Pons (tissue), 1 donor: ENCODE results near the gene TMEM221.

Source experiments
- DNase-seq: peaks from one replicate; pipeline ENCODE4 v3.0.0-alpha.2; 2016; ENCODE audit warnings: low spot score

TMEM221 gene

GRCh38 chr19:17441241-17442021 lies 7.0 kb downstream of the TMEM221 start:
- no peak for DNase-seq

DNA sequence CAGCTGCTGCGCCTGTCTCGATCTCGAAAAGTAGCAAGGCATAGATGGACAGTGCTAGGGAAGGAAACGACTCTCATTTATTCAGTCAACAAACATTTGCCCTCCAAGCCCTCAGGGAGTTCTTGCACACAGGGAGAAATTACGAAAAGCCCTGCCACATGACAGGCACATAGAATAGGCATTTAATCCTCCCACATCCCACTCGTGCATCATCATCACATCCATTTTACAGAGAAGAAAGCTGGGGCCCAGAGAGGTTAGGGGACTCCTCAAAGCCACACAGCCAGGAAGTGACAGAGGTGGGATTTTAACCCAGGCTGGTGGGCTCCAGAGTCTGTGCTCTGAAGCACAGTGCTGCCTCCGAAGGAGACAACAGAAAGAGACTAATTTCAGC lies 11.6 kb downstream of the TMEM221 start:
- DNase-seq, result no peak

GRCh38 chr19:17436094-17436873 lies 12.2 kb downstream of the TMEM221 start:
- DNase-seq, result no peak

- DNase-seq, result no peak
Observed at GRCh38 chr19:17435218-17435617, 13.2 kb downstream of the TMEM221 start.

DNA sequence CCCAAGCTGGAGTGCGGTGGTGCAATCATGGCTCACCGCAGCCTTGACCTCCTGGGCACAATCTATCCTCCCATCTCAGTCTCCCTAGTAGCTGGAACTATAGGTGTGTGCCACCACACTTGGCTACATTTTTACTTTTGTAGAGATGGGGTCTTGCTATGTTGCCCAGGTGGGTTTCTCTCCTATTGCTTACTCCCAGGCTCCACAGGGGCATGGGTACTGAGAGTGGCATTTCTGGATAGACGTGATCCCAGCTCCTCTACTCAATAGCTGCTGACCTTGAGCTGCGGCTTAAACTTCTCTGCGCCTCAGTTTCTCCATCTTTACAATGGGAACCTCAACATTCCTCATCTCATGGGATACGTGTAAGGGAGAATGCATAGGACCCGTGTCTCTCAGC lies 17.1 kb downstream of the TMEM221 start:
- DNase-seq, result no peak

- DNase-seq, result no peak
Observed at GRCh38 chr19:17429641-17430113, 18.8 kb downstream of the TMEM221 start.

DNA sequence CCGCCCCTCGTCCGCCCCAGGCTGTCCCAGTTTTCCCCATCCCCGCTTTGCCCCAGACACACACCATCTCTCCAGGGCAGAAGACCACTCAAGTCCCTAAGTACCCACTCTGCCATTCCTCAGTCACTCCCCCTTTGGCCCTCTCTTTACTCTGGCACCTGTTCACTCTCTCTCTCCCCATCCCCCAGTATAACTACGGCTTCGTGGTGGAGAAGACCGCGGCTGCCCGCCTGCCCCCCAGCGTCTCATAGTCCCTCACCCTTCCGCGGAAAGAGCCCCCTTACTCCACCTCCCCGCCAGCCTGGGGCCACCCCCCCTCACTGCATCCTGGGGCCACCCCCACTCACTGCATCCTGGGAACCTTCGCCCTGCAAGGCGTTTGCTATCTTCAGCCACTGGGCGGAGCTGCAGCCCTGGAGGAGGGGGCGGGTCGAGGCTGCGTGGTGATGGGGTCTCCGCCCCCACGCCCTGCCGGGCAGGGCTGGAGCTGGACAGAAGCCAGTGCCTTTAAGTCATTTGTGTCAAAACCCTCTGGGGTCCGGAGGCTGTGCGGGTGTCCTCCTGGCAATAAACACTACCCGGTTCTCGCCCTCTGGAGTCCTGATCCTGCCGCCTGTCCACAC lies 23.6 kb downstream of the TMEM221 start:
- no peak for DNase-seq

DNA sequence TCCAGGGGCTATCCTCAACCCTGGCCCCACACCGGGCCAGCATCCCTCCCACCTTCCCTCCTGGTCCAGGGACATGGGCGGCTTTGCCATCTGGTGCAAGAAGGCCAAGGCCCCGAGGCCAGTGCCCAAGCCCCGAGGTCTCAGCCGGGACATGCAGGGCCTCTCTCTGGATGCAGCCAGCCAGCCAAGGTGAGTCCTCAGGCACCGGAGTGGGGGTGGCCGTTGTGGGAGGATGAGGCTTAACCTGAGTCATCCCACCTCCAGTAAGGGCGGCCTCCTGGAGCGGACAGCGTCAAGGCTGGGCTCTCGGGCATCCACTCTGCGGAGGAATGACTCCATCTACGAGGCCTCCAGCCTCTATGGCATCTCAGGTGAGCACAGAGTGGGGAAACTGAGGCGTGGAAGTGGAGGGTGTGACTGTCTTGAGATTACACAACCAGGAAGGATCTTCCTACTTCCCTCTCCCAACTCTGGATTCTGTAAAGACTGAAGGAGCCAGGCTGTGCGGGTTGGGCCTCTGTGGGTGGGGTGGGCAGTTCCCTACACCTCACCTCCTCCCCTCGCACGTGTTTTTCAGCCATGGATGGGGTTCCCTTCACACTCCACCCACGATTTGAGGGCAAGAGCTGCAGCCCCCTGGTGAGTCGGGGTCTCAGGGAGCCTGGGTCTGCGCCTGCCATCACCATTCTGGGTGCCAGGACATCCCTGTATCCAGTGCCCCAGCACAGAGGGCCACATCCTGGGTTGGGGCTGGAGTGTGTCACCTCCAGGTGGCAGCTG lies 24.8 kb downstream of the TMEM221 start:
- DNase-seq, result no peak

GRCh38 chr19:17421942-17422341 lies 26.5 kb downstream of the TMEM221 start:
- DNase-seq, result no peak

GRCh38 chr19:17420475-17420924 lies 28.0 kb downstream of the TMEM221 start:
- no peak for DNase-seq

GRCh38 chr19:17419621-17420474 lies 28.6 kb downstream of the TMEM221 start, which contains the start of gene MVB12A:
Gene MVB12A (plus strand): TSS chr19:17420047. CDS start chr19:17420136, 89 bp downstream.
- peak; percentile 98 for DNase-seq

DNA sequence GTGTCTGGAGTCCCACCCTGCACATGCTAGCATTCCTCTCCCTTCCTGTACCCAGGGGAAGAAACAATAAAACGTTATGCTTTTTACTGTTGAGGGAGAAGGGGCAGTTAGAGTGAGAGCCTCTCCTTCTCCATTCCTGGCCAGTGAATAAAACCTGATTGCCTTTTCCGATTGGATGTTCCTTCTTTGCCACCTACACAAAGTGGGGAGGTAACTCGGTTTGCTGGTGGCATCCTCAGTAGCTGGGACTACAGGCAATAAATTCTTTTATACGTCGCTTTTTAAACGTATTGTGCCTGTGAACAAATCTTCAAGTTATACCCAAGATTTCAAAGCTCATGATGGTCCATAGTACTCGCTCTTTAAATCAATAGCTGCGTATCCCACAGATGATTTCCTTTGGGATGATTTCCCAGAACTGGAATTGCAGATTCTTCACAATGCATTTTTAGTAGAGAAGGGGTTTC lies 29.3 kb downstream of the TMEM221 start:
- DNase-seq, result no peak

DNA sequence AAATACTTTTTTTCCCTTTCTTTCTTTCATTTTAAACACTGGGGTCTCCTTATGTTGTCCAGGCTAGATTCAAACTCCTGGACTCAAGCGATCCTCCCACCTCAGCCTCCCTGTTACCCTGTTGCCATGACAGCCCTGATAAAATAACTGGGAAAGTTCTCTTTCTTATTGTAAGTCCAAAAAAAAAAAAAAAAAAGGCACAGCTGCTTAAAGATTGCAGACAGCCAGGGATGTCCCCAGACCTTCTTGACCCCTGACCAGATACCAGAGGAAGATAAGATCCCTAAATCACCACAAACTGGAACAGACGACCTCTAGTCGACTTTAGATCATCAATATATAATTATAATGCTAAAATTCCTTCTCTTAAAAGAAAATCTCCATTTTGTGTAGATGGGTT lies 29.8 kb downstream of the TMEM221 start:
- no peak for DNase-seq

GRCh38 chr19:17415121-17415520 lies 33.3 kb downstream of the TMEM221 start:
- DNase-seq, result no peak

DNA sequence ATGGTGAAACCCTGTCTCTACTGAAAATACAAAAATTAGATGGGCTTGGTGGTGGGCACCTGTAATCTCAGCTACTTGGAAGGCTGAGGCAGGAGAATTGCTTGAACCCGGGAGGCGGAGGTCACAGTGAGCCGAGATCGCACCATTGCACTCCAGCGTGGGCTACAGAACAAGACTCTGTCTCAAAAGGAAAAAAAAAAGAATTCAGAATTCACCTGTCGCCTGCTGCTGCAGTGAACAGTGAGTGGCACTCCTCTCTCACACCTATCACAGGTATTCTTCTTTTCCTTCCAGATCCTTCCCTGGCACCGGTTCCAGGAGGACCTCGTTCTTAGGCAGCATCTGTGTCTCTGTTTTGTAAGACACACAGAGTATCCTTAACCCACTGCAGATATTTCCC lies 34.4 kb downstream of the TMEM221 start:
- no peak for DNase-seq

DNA sequence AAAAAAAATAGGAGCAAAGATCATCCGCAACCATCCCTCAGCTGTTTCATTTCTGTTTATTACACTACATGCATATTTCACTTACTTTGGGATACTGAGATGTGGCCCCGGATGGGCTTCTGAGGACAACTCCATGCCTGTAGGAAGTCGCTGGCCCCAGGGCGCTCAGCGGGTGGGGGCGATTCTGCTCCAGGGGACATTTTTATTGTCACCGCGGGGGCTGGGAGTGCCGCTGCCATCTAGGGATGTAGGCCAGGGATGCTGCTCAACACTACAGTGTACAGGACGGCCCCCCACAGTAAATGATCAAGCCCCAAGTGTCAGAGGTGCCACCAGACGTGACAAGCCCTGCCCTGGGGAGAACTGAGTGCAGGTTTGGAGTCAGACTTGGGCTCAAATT lies 36.7 kb downstream of the TMEM221 start:
- DNase-seq, result no peak

- DNase-seq, result no peak
Observed at GRCh38 chr19:17409990-17410389, 38.5 kb downstream of the TMEM221 start.

- no peak for DNase-seq
Observed at GRCh38 chr19:17406887-17407196, 41.6 kb downstream of the TMEM221 start.

DNA sequence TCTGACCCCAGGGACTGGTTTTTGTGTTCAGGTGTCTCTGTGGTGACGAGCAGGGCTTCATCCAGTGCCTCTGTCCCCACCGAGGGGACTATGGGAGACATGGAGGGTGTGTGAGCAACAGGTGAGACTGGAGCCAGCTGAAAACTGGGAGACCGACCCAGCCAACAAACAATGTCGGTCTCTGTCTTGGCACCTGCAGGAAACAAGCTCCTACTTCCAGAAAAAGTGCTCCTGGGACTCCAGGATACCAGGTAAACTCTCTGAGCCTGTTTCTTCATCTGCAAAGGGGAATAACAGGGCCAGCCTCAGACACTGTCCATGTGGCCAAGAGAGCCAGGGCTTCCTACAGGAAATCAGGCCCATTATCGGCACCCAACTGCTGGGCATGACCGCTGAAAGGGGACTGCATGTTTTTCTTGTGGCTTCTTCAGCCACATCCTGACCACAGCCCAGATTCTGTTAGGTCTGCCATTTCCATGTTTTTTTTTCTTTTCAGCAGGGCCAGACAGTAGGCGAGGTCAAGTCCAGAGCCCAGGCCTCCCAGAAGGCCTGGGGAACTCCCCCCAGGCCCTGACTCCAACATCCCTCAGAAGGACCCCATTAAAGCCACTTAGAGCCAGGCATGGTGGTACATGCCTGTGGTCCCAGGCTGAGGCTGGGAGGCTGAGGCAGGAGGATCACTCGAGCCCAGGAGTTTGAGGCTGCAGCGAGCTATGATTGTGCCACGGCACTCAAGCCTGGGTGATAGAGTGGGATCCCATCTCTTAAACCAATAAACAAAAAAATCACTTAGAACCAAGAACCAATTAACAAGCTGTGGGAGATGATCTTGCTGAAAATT lies 42.2 kb downstream of the TMEM221 start:
- peak; percentile 44 for DNase-seq
